IPS-15b (cell line): ENCODE data around the gene CDH18.
A peak's percentile ranks its signal among the peaks of the same experiment; 100 is the strongest.

Experiments used
- H3K27me3 ChIP-seq: one replicate; pipeline ENCODE4 v1.6.1; 2013; ENCODE audit warnings: low read length; ENCODE audit not compliant: control insufficient read depth, insufficient read depth
- H3K36me3 ChIP-seq: one replicate; pipeline ENCODE4 v1.6.1; 2013; ENCODE audit warnings: low read length; ENCODE audit not compliant: control insufficient read depth, insufficient read depth
- H3K4me1 ChIP-seq: one replicate; pipeline ENCODE4 v1.6.1; 2013; ENCODE audit warnings: mild to moderate bottlenecking, low read length; ENCODE audit not compliant: control insufficient read depth, insufficient read depth
- H3K4me3 ChIP-seq: one replicate; pipeline ENCODE4 v1.5.1; 2013; ENCODE audit warnings: low read depth, low read length
- H3K9ac ChIP-seq: one replicate; pipeline ENCODE4 v1.6.1; 2013; ENCODE audit warnings: low read depth, mild to moderate bottlenecking, low read length
- H3K9me3 ChIP-seq: one replicate; pipeline ENCODE4 v1.6.1; 2013; ENCODE audit warnings: mild to moderate bottlenecking, low read length; ENCODE audit not compliant: control insufficient read depth, insufficient read depth

The CDH18 gene, protein sequence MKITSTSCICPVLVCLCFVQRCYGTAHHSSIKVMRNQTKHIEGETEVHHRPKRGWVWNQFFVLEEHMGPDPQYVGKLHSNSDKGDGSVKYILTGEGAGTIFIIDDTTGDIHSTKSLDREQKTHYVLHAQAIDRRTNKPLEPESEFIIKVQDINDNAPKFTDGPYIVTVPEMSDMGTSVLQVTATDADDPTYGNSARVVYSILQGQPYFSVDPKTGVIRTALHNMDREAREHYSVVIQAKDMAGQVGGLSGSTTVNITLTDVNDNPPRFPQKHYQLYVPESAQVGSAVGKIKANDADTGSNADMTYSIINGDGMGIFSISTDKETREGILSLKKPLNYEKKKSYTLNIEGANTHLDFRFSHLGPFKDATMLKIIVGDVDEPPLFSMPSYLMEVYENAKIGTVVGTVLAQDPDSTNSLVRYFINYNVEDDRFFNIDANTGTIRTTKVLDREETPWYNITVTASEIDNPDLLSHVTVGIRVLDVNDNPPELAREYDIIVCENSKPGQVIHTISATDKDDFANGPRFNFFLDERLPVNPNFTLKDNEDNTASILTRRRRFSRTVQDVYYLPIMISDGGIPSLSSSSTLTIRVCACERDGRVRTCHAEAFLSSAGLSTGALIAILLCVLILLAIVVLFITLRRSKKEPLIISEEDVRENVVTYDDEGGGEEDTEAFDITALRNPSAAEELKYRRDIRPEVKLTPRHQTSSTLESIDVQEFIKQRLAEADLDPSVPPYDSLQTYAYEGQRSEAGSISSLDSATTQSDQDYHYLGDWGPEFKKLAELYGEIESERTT

GRCh38 chr5:19987612-19988361 lies at the start of gene CDH18:
Gene CDH18 (minus strand): TSS chr5:19988200. CDS start chr5:19838986, 149,214 bp downstream.
- Histone ChIP-seq H3K27me3 (peaks cover 31% of the 10 kb centered on the region), H3K4me1 (no peaks in the 10 kb centered on the region), H3K9me3 (no peaks in the 10 kb centered on the region), H3K9ac (no peak within 1 kb of the TSS), H3K36me3 (no peaks in the 10 kb centered on the region), H3K4me3 (peak within 1 kb of the TSS; percentile 40)

DNA sequence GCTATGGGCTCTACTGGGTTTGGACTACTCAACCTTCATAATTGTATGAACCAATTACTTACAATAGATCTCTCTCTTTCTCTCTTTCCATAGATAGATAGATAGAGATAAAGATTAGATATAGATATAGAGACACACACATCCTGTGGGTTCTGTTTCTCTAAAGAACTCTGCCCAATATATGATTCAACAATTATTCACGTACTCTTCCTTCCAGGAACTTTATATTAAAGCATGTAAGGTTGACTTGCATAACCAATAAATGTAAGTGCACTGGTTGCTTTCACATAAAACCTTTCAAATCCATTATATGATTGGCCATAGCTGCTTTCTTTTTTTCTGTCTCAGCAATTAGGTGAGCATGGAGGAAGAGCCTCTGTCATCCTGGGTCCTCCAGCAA lies 46.7 kb upstream of the CDH18 start:
- Histone ChIP-seq H3K9ac (no peak overlapping the region), H3K36me3 (no peaks in the 10 kb centered on the region), H3K4me3 (no peak overlapping the region), H3K9me3 (no peaks in the 10 kb centered on the region), H3K27me3 (no peaks in the 10 kb centered on the region), H3K4me1 (no peaks in the 10 kb centered on the region)

- H3K27me3 ChIP-seq = no peaks in the 10 kb centered on the region
- H3K9ac ChIP-seq = no peak overlapping the region
- H3K4me1 ChIP-seq = no peaks in the 10 kb centered on the region
- H3K9me3 ChIP-seq = no peaks in the 10 kb centered on the region
- no peaks in the 10 kb centered on the region for H3K36me3 ChIP-seq
- H3K4me3 ChIP-seq = no peak overlapping the region
Observed at GRCh38 chr5:20033881-20034280, 45.9 kb upstream of the CDH18 start.

DNA sequence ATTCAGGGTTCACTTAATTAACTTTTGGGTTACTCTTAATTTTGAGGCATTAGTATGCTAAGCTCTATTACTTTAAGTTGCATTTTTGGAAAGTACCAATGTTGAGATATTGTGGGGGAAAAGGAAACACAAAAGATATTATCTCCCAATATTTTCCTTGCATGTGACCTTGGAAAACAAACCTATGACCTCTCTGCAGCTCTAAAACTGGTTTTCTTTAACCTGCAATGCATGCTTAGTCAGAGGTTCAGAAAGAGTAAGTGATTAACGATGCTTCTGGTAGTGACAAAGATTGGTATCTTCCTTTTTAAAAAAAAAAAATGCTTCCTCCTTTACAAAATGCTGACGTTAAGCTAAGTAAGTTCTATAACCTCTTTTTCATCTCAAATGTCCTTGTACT lies 44.9 kb upstream of the CDH18 start:
- H3K4me3 ChIP-seq = no peak overlapping the region
- H3K36me3 ChIP-seq = no peaks in the 10 kb centered on the region
- no peak overlapping the region for H3K9ac ChIP-seq
- H3K27me3 ChIP-seq = no peaks in the 10 kb centered on the region
- H3K9me3 ChIP-seq = no peaks in the 10 kb centered on the region
- H3K4me1 ChIP-seq = no peaks in the 10 kb centered on the region

GRCh38 chr5:20030125-20030524 lies 42.1 kb upstream of the CDH18 start:
- H3K4me3 ChIP-seq = no peak overlapping the region
- no peaks in the 10 kb centered on the region for H3K36me3 ChIP-seq
- H3K9ac ChIP-seq = no peak overlapping the region
- no peaks in the 10 kb centered on the region for H3K4me1 ChIP-seq
- H3K27me3 ChIP-seq = no peaks in the 10 kb centered on the region
- no peaks in the 10 kb centered on the region for H3K9me3 ChIP-seq

- Histone ChIP-seq H3K9ac (no peak overlapping the region), H3K36me3 (no peaks in the 10 kb centered on the region), H3K4me1 (no peaks in the 10 kb centered on the region), H3K27me3 (no peaks in the 10 kb centered on the region), H3K4me3 (no peak overlapping the region), H3K9me3 (no peaks in the 10 kb centered on the region)
Observed at GRCh38 chr5:20029266-20029665, 41.3 kb upstream of the CDH18 start.

- Histone ChIP-seq H3K27me3 (no peaks in the 10 kb centered on the region), H3K9me3 (no peaks in the 10 kb centered on the region), H3K9ac (no peak overlapping the region), H3K4me3 (no peak overlapping the region), H3K4me1 (no peaks in the 10 kb centered on the region), H3K36me3 (no peaks in the 10 kb centered on the region)
Observed at GRCh38 chr5:20028506-20028905, 40.5 kb upstream of the CDH18 start.

DNA sequence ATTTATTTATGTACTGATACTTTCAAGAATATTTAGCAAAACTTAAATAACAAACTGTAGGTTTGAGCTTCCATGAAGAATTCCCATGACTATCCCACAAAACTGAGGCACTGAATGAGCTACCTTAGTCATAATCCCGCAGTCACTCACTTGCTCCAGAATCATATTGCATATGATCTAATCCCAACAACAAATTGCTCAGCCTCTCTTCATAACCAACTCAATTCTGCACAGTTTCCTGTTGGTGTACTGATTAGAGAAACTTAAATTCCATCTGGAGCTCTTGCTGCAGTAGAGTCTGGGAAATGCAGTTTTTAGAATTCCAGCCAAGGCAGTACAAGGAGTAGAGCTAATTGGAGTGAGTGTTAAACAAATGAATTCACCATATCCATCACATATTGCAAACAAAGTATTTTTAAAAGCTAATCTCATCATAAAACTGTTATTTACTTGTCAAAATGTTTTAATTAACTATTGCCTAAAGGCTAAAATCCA lies 35.7 kb upstream of the CDH18 start:
- Histone ChIP-seq H3K4me3 (no peak overlapping the region), H3K27me3 (no peaks in the 10 kb centered on the region), H3K36me3 (peaks cover 3% of the 10 kb centered on the region)

GRCh38 chr5:20020247-20020646 lies 32.2 kb upstream of the CDH18 start:
- Histone ChIP-seq H3K36me3 (peaks cover 3% of the 10 kb centered on the region), H3K9ac (no peak overlapping the region), H3K27me3 (no peaks in the 10 kb centered on the region), H3K9me3 (peaks cover 3% of the 10 kb centered on the region), H3K4me1 (no peaks in the 10 kb centered on the region), H3K4me3 (no peak overlapping the region)

More for the DNA sequence above, 35.7 kb upstream of the CDH18 start:
- no peaks in the 10 kb centered on the region for H3K4me1 ChIP-seq
- H3K9ac ChIP-seq = no peak overlapping the region
- H3K9me3 ChIP-seq = peaks cover 3% of the 10 kb centered on the region

- no peaks in the 10 kb centered on the region for H3K27me3 ChIP-seq
- no peak overlapping the region for H3K4me3 ChIP-seq
- peaks cover 3% of the 10 kb centered on the region for H3K36me3 ChIP-seq
- no peak overlapping the region for H3K9ac ChIP-seq
- H3K9me3 ChIP-seq = peaks cover 3% of the 10 kb centered on the region
- H3K4me1 ChIP-seq = no peaks in the 10 kb centered on the region
Observed at GRCh38 chr5:20017021-20017420, 29.0 kb upstream of the CDH18 start.

- Histone ChIP-seq H3K9ac (no peak overlapping the region), H3K4me3 (no peak overlapping the region), H3K27me3 (no peaks in the 10 kb centered on the region), H3K36me3 (no peaks in the 10 kb centered on the region), H3K4me1 (no peaks in the 10 kb centered on the region), H3K9me3 (no peaks in the 10 kb centered on the region)
Observed at GRCh38 chr5:20000416-20000815, 12.4 kb upstream of the CDH18 start.
